Activated CD4-positive, alpha-beta T cell treated with anti-CD3 and anti-CD28 coated beads for 36 hours (primary cell): ENCODE measurements around the gene HAUS2. TPM values are rescaled to one million over a fixed set of nuclear protein-coding genes. Genes with fewer than 3 reads are reported as not detected.
A peak's percentile ranks its signal among the peaks of the same experiment; 100 is the strongest.
"Not testable (repeated sequence)": the region's sequence is repeated elsewhere in the genome, so short reads cannot be mapped to it uniquely, and the experiment has no call there.

Experiments used
- ATAC-seq: fragments of 200-7000 bp; cut with Tn5 transposase; one replicate; pipeline ENCODE4 v1.10.0; 2021; ENCODE audit warnings: mild to moderate bottlenecking, moderate library complexity
- CTCF ChIA-PET: fragments of 350-600 bp; sonication (Branson Sonifier 250); formaldehyde crosslinking; loops from one replicate; lab custom pipeline; 2021; ENCODE audit warnings: antibody characterized with exemption; lab: Charles Lee
- POLR2A ChIA-PET: fragments of 350-600 bp; sonication (Branson Sonifier 250); formaldehyde crosslinking; loops from one replicate; lab custom pipeline; 2021; ENCODE audit warnings: antibody characterized with exemption, inconsistent platforms; lab: Charles Lee
- DNase-seq: peaks from one replicate; pipeline ENCODE4 v3.0.0-alpha.2; 2020
- H3K27ac Mint-ChIP-seq: one replicate; pipeline ENCODE4 v1.8.0; 2021; ENCODE audit warnings: mixed read lengths
- H3K27me3 Mint-ChIP-seq: one replicate; pipeline ENCODE4 v1.8.0; 2021; ENCODE audit warnings: mixed read lengths
- H3K36me3 Mint-ChIP-seq: one replicate; pipeline ENCODE4 v1.8.0; 2021; ENCODE audit warnings: low read depth, mixed read lengths
- H3K4me1 Mint-ChIP-seq: one replicate; pipeline ENCODE4 v1.8.0; 2021; ENCODE audit warnings: mixed read lengths
- H3K4me3 Mint-ChIP-seq: one replicate; pipeline ENCODE4 v1.8.0; 2021; ENCODE audit warnings: mild to moderate bottlenecking, moderate library complexity, mixed read lengths
- H3K9me3 Mint-ChIP-seq: one replicate; pipeline ENCODE4 v1.8.0; 2021; ENCODE audit warnings: low read depth, mixed read lengths
- intact Hi-C, 2 experiments: fragments of 100-400 bp; cut with DNase I in 1 of 2; cut with micrococcal nuclease in 1 of 2; formaldehyde crosslinking; loops; one replicate each; pipeline versions ENCODE4 v1.14.2 to v1.15.1; 2022 to 2024; cut with DNase I, micrococcal nuclease
- total RNA-seq, 2 experiments: library from RNA; stranded (reverse); gene quantifications; one replicate each; pipeline ENCODE4 v1.2.3, GENCODE V29; 2021

Gene HAUS2
- total RNA-seq, 2 experiments from 2014 or later: 46.1 to 55.1 TPM

GRCh38 chr15:42591238-42591934 is 42.7 kb downstream of the HAUS2 start:
- intact Hi-C loops: no loop called here
- H3K9me3 Mint-ChIP-seq: no peaks in the 10 kb centered on the region
- no peak for ATAC-seq
- DNase-seq: no peak
- H3K4me1 Mint-ChIP-seq: no peaks in the 10 kb centered on the region
- ChIA-PET POLR2A (no interaction called here), CTCF (interaction anchor here (0.6 to 1.5 kb wide), 3 partner anchors 17 to 23 kb away, joined by 3 to 6 read pairs (median 4); no protein-coding TSS in a partner anchor)
- no peaks in the 10 kb centered on the region for H3K27me3 Mint-ChIP-seq
- H3K4me3 Mint-ChIP-seq: no peak overlapping the region
- H3K27ac Mint-ChIP-seq: no peak overlapping the region
- H3K36me3 Mint-ChIP-seq: peaks cover 2% of the 10 kb centered on the region

DNA sequence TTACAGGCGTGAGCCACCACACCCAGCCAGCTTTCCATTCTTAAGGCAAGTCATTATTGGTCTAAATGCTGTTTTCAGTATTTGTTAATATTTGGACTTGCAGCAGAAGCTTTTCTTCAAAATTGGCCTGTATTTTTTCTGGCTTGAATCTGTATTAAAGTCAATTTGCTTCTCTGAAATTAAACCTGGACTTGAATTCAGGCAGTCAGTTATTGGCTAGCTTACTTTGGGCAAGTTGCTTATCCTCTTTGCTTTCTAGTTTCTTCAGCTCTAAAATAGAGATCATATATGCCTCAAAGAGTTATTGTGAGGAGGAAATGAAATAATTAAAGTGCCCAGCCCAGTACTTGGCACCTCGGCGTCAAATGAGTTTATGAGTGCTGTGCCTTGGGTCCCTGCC is 44.1 kb downstream of the HAUS2 start:
- Mint-ChIP-seq H3K9me3 (no peaks in the 10 kb centered on the region), H3K4me3 (no peak overlapping the region), H3K27me3 (no peaks in the 10 kb centered on the region), H3K36me3 (peaks cover 2% of the 10 kb centered on the region), H3K27ac (no peak overlapping the region), H3K4me1 (no peaks in the 10 kb centered on the region)
- DNase-seq (no peak), ATAC-seq (no peak)
- POLR2A ChIA-PET: no interaction called here
- intact Hi-C loops: no loop called here
- CTCF ChIA-PET: interaction anchor here (0.6 to 1.2 kb wide), 2 partner anchors 8 to 458 kb away, joined by 3 read pairs; no protein-coding TSS in a partner anchor

GRCh38 chr15:42593143-42593542 is 44.5 kb downstream of the HAUS2 start:
- Mint-ChIP-seq H3K4me3 (no peak overlapping the region), H3K27ac (no peak overlapping the region), H3K36me3 (no peaks in the 10 kb centered on the region), H3K27me3 (no peaks in the 10 kb centered on the region), H3K9me3 (no peaks in the 10 kb centered on the region), H3K4me1 (no peaks in the 10 kb centered on the region)
- no peak for ATAC-seq
- no peak for DNase-seq
- POLR2A ChIA-PET: interaction anchor here (0.6 kb wide), 1 partner anchor 43 kb away, joined by 3 read pairs; no protein-coding TSS in a partner anchor
- CTCF ChIA-PET: interaction anchor here (0.6 to 1.2 kb wide), 2 partner anchors 8 to 428 kb away, joined by 3 read pairs; no protein-coding TSS in a partner anchor
- intact Hi-C loops: no loop called here

DNA sequence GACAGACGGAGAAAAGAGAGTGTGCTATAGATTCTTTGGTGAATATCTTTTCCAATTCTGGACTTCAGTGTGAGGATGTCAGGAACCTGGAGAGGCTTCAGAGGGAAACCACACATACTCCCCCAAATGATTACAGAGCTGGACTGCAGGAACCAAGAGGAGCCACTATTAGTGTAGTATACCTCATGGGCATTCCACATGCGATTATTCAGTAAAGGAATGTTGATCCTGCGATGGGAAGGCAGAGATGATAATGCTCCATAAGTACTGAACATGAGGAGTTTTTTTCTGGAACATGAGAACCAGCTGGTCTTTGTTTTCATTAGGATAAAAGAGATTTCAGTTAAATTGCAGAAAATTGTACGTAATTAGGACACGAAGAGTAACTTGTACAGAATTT is 45.5 kb downstream of the HAUS2 start:
- H3K4me3 Mint-ChIP-seq: no peak overlapping the region
- intact Hi-C loops: no loop called here
- ChIA-PET CTCF (interaction anchor here (0.6 to 1.4 kb wide), 2 partner anchors 10 to 139 kb away, joined by 3 read pairs; no protein-coding TSS in a partner anchor), POLR2A (no interaction called here)
- H3K4me1 Mint-ChIP-seq: no peaks in the 10 kb centered on the region
- H3K9me3 Mint-ChIP-seq: no peaks in the 10 kb centered on the region
- ATAC-seq (no peak), DNase-seq (no peak)
- H3K36me3 Mint-ChIP-seq: no peaks in the 10 kb centered on the region
- no peak overlapping the region for H3K27ac Mint-ChIP-seq
- no peaks in the 10 kb centered on the region for H3K27me3 Mint-ChIP-seq

GRCh38 chr15:42595626-42596240 is 47.1 kb downstream of the HAUS2 start:
- Mint-ChIP-seq H3K4me3 (no peak overlapping the region), H3K27ac (no peak overlapping the region), H3K36me3 (no peaks in the 10 kb centered on the region), H3K4me1 (no peaks in the 10 kb centered on the region), H3K27me3 (no peaks in the 10 kb centered on the region), H3K9me3 (no peaks in the 10 kb centered on the region)
- no peak for DNase-seq
- intact Hi-C loops: no loop called here
- ATAC-seq: no peak
- CTCF ChIA-PET: interaction anchor here (1.4 kb wide), 1 partner anchor 9 kb away, joined by 3 read pairs; no protein-coding TSS in a partner anchor
- POLR2A ChIA-PET: interaction anchor here (1.1 kb wide), 1 partner anchor 10 kb away, joined by 3 read pairs; no protein-coding TSS in a partner anchor

- H3K27me3 Mint-ChIP-seq, H3K9me3 Mint-ChIP-seq, H3K36me3 Mint-ChIP-seq, DNase-seq, H3K27ac Mint-ChIP-seq, ATAC-seq, intact Hi-C loops, H3K4me3 Mint-ChIP-seq, POLR2A ChIA-PET, CTCF ChIA-PET: not testable (repeated sequence)
- H3K4me1 Mint-ChIP-seq: peaks cover 24% of the 10 kb centered on the region
These were observed 52.7 kb downstream of the HAUS2 start for GRCh38 chr15:42601316-42601715.

- Mint-ChIP-seq H3K36me3 (no peaks in the 10 kb centered on the region), H3K4me3 (no peak overlapping the region), H3K9me3 (no peaks in the 10 kb centered on the region), H3K27me3 (no peaks in the 10 kb centered on the region), H3K4me1 (peaks cover 25% of the 10 kb centered on the region), H3K27ac (no peak overlapping the region)
- ChIA-PET CTCF (no interaction called here), POLR2A (no interaction called here)
- DNase-seq (no peak), ATAC-seq (no peak)
- intact Hi-C loops: no loop called here
These were observed 53.9 kb downstream of the HAUS2 start for GRCh38 chr15:42602501-42602900.

DNA sequence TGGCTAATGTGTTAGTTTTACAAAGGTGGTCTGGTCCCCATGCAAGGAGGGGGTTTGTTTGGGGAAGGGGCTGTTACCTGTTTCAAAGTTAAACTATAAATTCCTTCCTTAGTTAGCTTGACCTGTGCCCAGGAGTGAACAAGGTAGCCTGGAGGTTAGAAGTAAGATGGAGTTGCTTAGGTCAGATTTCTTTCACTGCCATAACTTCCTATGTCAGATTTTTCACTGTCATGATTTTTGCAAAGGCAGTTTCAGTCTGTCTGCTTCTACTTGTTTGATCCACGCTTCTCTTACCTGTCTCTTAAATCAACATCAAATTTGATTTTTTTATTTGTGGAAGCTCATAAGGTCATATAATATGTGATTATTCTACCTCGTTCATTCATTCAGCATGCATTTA is 55.3 kb downstream of the HAUS2 start:
- Mint-ChIP-seq H3K27me3 (no peaks in the 10 kb centered on the region), H3K4me1 (peaks cover 39% of the 10 kb centered on the region), H3K9me3 (no peaks in the 10 kb centered on the region), H3K36me3 (no peaks in the 10 kb centered on the region), H3K27ac (no peak overlapping the region), H3K4me3 (no peak overlapping the region)
- ATAC-seq (no peak), DNase-seq (no peak)
- ChIA-PET CTCF (interaction anchor here (1.0 kb wide), 1 partner anchor 9 kb away, joined by 3 read pairs; no protein-coding TSS in a partner anchor), POLR2A (no interaction called here)
- intact Hi-C loops: no loop called here

DNA sequence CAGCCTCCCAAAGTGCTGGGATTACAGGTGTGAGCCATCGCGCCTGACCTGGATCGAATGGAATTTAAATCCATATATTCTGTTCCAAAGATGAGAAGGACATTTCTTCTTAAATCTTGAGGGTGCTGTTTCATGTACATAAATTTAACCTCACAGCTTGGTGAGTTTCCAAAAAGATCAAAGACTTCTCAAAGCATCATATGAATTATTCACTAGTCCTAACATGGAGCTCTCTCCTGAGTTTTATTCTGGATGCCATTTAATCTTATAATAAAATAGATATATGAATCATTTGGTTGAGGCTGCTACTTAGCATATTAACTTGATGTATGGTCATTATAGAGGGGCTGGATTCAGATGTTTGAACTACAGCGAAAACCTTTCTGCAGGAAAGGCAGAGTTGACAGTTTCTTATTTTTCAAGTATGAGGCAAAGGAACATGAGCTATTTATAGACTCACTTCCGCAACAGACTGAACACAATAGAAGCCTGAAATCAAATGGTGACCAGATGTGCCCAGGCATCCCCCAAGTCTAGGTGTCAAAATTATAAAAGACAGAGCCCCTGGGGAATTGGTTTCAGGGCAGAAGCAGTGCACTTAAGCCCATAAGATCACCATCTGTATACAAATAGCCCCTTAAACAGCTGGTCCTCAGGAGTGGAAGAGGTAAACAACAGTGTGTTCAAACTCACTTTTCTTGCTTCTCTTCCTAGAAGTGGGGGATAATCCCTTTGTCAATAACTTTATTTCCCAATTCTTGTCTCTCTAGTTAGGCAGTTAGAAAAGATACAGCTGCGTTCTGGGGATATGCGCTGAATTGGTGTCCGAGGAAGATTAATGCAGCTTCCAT is 56.5 kb downstream of the HAUS2 start:
- no peak for DNase-seq
- peaks cover 43% of the 10 kb centered on the region for H3K4me1 Mint-ChIP-seq
- CTCF ChIA-PET: interaction anchor here (1.0 kb wide), 1 partner anchor 10 kb away, joined by 3 read pairs; no protein-coding TSS in a partner anchor
- ATAC-seq: no peak
- H3K27ac Mint-ChIP-seq: peak overlapping the region; percentile 53
- no peaks in the 10 kb centered on the region for H3K36me3 Mint-ChIP-seq
- no peaks in the 10 kb centered on the region for H3K9me3 Mint-ChIP-seq
- no peak overlapping the region for H3K4me3 Mint-ChIP-seq
- no peaks in the 10 kb centered on the region for H3K27me3 Mint-ChIP-seq
- intact Hi-C loops: no loop called here
- POLR2A ChIA-PET: interaction anchor here (0.8 kb wide), 1 partner anchor 10 kb away, joined by 3 read pairs; no protein-coding TSS in a partner anchor

- no peaks in the 10 kb centered on the region for H3K9me3 Mint-ChIP-seq
- no peak overlapping the region for H3K4me3 Mint-ChIP-seq
- POLR2A ChIA-PET: interaction anchor here (0.8 kb wide), 1 partner anchor 10 kb away, joined by 3 read pairs; no protein-coding TSS in a partner anchor
- H3K27ac Mint-ChIP-seq: no peak overlapping the region
- CTCF ChIA-PET: no interaction called here
- no peaks in the 10 kb centered on the region for H3K36me3 Mint-ChIP-seq
- intact Hi-C loops: no loop called here
- ATAC-seq: no peak
- H3K27me3 Mint-ChIP-seq: no peaks in the 10 kb centered on the region
- DNase-seq: no peak
- H3K4me1 Mint-ChIP-seq: peaks cover 43% of the 10 kb centered on the region
These were observed 57.2 kb downstream of the HAUS2 start for GRCh38 chr15:42605796-42606195.

- H3K4me1 Mint-ChIP-seq: peaks cover 43% of the 10 kb centered on the region
- H3K36me3 Mint-ChIP-seq: no peaks in the 10 kb centered on the region
- no peaks in the 10 kb centered on the region for H3K27me3 Mint-ChIP-seq
- POLR2A ChIA-PET: no interaction called here
- ATAC-seq (peak; percentile 58), DNase-seq (peak; percentile 62)
- no peaks in the 10 kb centered on the region for H3K9me3 Mint-ChIP-seq
- CTCF ChIA-PET: interaction anchor here (0.7 to 1.7 kb wide), 3 partner anchors 17 to 412 kb away, joined by 3 to 6 read pairs (median 3); no protein-coding TSS in a partner anchor
- intact Hi-C loops: no loop called here
- H3K27ac Mint-ChIP-seq: peak overlapping the region; percentile 5
- H3K4me3 Mint-ChIP-seq: no peak overlapping the region
These were observed 59.5 kb downstream of the HAUS2 start for GRCh38 chr15:42608110-42608531.
